GM18520 (cell line): ENCODE measurements around the gene SGIP1.
A peak's percentile ranks its signal among the peaks of the same experiment; 100 is the strongest.
"Not testable (repeated sequence)": the region's sequence is repeated elsewhere in the genome, so short reads cannot be mapped to it uniquely, and the experiment has no call there.

Source experiments
- ATAC-seq: cut with Tn5 transposase; IDR thresholded peaks from one replicate; pipeline ENCODE4 v1.9.1; 2021; ENCODE audit not compliant: unreplicated experiment

SGIP1 gene

DNA sequence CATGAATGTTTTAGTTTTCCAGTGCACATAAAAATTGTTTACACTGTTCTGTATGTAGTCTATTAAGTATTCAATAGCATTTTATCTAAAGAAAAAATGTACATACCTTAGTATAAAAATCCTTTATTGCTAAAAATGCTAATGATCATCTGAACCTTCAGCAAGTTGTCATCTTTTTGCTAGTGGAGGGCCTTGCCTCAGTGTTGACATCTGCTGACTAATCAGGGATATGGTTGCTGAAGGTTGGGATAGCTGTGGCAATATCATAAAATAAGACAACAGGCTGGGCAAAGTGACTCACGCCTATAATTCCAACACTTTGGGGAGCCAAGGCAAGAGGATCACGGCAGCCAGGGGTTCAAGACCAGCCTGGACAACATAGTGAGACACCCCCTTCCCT is 227.3 kb downstream of the SGIP1 start:
- ATAC-seq = no peak

GRCh38 chr1:66764994-66765578 is 231.1 kb downstream of the SGIP1 start:
- ATAC-seq = no peak

DNA sequence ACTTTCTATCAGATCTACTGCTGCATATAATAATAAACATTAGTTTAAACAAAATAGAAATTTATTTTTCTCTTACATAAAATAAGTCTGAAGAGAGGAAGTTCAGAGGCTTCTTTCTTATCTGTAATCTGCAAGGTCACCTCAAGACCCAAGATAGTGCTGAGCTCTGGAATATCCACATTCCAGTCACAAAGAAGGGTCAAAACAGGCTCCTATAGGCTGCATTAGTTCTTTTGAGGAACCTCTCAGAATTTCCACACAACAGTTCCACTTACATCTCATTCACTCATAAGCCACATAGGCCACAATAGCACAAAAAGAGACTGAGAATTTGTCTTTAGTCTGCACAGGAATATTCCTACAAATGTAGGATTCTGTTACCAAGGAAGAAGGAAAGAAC is 233.7 kb downstream of the SGIP1 start:
- ATAC-seq = no peak

- no peak for ATAC-seq
These were observed 235.0 kb downstream of the SGIP1 start for GRCh38 chr1:66768965-66769364.

DNA sequence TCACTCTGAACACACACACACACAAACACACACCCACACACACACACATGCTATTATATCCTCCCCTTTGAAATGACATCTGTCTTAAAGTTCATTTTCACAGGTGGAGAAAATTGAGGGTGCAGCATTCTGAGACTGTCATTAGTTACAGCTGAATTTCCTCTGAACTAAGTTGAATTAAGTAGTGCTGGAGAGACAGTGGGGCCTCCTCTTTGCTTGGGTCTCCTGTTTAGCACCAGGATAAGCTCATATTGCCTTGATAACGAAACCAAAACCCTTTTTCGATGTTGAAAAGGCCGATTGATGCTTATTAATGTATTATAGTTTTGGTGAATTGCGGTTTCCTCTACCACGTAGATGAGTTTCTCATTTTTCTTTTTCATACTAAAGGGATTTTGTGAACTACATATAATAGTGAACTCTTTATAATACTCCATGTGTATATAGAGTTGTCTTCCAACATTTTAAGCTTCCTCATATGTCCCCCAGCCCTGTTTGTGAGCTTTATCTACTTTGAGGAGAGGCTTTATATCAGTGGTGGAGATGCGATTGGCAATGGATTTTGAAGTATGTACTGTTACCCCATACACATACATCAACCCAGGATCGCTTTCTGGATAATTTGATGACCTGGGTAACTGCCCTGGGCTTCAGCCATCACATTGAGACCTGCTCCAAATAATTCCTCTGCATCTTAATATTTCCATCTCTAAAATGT is 235.7 kb downstream of the SGIP1 start:
- no peak for ATAC-seq

GRCh38 chr1:66770240-66770639 is 236.3 kb downstream of the SGIP1 start:
- ATAC-seq = no peak

DNA sequence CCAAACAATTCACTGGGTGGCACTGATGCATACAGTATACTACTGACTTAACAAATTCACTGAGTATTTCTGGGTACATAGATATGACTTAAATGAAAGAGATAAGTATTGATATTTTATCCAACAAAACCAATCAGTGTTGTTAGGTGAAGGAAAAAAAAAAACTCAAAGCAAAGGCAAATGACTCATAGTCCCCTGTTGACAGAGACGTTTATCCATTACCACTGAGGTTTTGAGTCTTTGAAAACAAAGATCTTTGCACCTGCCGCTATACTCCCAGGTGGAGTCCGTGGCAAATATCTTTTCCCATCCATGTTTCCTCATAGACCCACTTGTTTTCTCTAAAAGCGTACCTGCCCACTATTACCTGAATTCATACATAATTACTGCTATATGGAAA is 236.7 kb downstream of the SGIP1 start:
- no peak for ATAC-seq

DNA sequence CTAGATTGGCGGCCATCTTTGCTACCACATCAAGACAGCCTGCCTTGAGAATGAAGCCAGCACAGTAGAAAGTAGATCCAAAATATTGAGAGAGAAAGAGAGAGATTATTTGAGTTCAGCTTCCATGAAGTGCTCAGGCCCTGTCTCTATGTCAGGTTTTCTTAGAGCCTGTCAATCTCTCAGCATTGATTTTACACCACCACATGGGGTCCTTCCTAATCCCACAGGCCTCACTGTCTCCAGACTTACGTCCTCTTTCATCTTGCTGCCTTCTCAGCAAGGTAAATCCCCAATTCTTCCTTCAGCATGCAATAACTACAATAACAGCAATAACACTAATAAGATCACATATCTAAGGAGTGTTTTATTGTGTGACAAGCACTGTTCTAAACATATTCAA is 239.3 kb downstream of the SGIP1 start:
- ATAC-seq = no peak

GRCh38 chr1:66774438-66774837 is 240.5 kb downstream of the SGIP1 start:
- ATAC-seq = no peak

GRCh38 chr1:66775646-66776045 is 241.7 kb downstream of the SGIP1 start:
- ATAC-seq = no peak

DNA sequence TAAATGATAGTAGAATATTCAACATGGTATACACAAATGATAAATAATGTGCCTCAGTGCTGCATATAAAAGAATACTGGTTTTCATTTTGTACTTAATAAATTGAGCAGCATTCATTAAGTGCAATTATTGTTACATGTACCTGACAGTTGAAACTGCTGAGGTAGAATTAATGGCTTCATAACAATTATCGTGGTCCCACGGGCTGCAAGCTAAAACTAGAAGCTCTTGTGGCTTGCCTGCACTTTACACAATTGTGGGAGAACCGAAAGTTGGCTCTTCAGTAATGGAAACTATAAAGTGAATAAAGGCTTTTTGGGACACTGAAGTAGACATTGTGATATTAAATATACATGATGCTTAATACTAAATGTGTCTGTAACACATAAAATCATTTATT is 243.9 kb downstream of the SGIP1 start:
- ATAC-seq = no peak

GRCh38 chr1:66778266-66778665 is 244.3 kb downstream of the SGIP1 start:
- no peak for ATAC-seq

- no peak for ATAC-seq
These were observed 245.0 kb downstream of the SGIP1 start for GRCh38 chr1:66778969-66779368.

GRCh38 chr1:66779475-66780078 is 245.6 kb downstream of the SGIP1 start:
- ATAC-seq = no peak

DNA sequence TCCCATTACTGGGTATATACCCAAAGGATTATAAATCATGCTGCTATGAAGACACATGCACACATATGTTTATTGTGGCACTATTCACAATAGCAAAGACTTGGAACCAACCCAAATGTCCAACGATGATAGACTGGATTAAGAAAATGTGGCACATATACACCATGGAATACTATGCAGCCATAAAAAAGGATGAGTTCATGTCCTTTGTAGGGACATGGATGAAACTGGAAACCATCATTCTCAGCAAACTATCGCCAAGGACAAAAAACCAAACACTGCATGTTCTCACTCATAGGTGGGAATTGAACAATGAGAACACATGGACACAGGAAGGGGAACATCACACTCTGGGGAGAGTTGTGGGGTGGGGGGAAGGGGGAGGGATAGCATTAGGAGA is 251.8 kb downstream of the SGIP1 start:
- not testable (repeated sequence) for ATAC-seq

DNA sequence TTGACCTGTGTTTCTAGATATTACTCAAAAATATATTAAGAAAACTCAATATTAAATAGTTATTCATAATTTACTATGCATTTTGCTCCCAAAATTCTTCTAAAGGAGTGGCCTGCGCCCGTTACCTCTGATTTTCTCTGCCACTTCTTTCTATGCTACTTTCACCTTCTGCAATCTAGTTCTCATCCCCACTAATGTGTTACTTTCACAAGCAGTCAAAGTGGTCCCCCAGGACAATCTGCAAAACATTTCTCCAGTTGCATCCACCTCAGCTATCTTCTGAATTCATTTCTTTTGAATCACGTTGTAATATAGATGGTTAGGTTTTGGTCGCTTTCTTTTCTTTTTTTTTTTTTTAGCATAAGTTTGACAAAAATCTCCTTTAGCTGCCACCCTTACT is 253.7 kb downstream of the SGIP1 start:
- ATAC-seq = peak; percentile 45

DNA sequence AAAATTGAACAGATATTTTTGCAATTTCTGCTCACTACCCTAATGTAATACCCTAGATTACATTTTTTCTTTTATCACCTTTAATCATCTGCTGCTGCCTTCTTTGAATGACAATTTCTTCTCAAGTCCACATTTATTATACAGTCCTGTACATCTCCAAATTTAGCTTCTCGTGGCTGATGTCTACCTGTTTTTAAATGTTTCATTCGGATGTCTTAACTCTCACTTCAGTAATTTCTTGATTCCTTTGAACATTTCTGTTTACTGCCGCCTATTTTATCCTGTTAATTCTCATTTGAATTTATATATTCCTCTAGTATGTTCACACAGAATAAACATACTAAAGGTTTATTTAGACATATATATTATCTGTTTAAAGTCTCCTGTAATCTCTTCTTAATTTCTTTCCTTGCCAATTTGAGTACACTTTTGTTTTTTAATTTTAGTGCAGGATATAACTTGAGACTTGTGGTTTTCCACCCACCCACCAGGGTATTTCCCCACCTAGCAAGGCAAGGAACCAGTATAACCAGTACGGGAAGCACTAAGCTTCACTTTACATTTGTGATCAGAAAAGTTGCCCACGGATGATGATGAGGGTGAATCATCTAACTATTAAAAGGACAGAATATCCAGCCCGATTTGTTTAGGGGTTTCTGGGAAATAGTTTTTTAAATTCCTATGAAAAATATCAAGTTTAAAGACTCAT is 254.4 kb downstream of the SGIP1 start:
- peak; percentile 47 for ATAC-seq

GRCh38 chr1:66791621-66792610 is 258.0 kb downstream of the SGIP1 start:
- no peak for ATAC-seq

- not testable (repeated sequence) for ATAC-seq
These were observed 261.9 kb downstream of the SGIP1 start for GRCh38 chr1:66795839-66796238.
